ENCODE measurements around the gene TMEM33.
"Not testable (repeated sequence)": the region's sequence is repeated elsewhere in the genome, so short reads cannot be mapped to it uniquely, and the experiment has no call there.

The TMEM33 gene

DNA sequence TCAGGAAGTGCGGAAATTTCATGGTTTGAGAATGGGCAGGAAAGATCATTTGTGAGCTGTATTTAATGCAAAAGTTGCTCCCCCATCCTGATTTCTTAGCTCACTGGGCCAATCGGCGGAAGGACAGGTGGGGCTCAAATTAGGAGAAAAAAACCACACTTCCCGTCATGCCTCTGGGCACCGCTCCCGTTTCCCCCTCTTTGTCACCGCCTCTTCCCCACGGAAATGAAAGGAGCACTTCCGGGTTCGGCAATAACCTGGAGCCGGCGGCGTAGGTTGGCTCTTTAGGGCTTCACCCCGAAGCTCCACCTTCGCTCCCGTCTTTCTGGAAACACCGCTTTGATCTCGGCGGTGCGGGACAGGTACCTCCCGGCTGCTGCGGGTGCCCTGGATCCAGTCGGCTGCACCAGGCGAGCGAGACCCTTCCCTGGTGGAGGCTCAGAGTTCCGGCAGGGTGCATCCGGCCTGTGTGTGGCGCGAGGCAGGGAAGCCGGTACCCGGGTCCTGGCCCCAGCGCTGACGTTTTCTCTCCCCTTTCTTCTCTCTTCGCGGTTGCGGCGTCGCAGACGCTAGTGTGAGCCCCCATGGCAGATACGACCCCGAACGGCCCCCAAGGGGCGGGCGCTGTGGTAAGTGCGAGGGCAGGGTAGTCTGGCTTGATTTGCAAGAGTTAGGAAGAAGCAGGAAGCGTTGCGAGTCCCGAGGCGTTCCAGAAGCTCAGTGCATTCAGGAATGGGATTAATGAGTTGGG is at the start of gene TMEM33:
TSS of gene TMEM33 (plus strand) at position 529 of the 751 bp plus-strand sequence. CDS start at position 585, 56 bp downstream.
- peak; percentile 65 for DNase-seq

DNA sequence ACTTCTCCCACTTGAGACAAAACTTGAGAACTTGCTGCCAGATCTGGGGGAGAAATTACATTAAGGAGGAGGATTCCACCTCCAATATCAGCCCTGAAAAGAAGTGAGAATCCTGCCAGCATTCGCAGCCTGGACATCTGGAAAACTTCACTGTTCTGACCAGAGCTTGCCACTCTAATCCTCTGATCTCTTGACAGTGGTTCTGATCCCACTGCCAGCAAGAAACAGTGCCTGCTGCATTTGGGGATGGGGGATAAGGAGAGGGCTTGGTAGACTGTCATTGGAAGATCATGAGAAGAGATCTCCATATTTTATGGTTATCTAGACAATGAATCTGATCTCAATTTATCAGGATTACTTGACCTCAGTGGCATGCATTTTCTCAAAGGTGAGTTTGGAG is 49.8 kb upstream of the TMEM33 start:
- no peak for DNase-seq

DNA sequence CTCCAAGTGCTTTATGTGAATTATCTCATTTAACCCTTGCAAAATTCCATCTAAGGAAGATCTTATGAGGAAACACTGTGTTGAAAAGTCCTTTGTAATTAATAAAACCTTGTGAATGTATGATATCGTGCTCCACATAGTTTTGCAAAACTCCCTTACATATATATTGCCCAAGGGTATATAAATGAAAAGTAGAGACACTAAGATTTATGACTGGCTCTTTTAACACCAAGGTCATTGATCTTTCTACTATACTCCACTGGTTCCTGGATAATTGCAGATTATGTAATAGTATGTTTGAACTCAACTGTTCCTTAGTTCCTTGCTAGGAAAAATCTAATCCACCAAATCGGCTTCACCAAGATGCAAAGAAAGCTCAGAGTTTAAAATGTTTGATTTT is 48.0 kb upstream of the TMEM33 start:
- DNase-seq: no peak

- no peak for DNase-seq
Measured at GRCh38 chr4:41887821-41888686, 47.2 kb upstream of the TMEM33 start.

- DNase-seq: no peak
Measured at GRCh38 chr4:41888687-41889074, 46.5 kb upstream of the TMEM33 start.

DNA sequence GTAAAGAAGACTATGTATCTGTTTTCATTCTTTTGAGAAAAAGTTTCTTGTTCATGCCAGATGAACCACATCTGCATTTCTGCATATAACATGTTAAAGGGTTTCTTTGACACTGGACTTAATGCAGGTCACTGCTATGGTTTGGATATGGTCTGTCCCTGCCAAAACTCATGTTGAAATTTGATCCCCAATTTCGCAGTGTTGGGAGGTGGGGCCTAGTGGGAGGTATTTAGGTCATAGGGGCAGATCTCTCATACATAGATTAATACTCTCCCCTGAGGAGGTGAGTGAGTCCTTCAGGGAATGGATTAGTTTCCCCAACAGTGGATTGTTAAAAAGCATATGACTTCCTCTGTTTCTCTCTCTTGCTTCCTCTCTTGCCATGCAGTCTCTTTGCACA is 45.9 kb upstream of the TMEM33 start:
- no peak for DNase-seq

- DNase-seq: no peak
Measured at GRCh38 chr4:41890085-41890484, 45.1 kb upstream of the TMEM33 start.

GRCh38 chr4:41896648-41897047 is 38.6 kb upstream of the TMEM33 start:
- no peak for DNase-seq

- no peak for DNase-seq
Measured at GRCh38 chr4:41897698-41898097, 37.5 kb upstream of the TMEM33 start.

GRCh38 chr4:41909136-41909535 is 26.1 kb upstream of the TMEM33 start:
- not testable (repeated sequence) for DNase-seq

DNA sequence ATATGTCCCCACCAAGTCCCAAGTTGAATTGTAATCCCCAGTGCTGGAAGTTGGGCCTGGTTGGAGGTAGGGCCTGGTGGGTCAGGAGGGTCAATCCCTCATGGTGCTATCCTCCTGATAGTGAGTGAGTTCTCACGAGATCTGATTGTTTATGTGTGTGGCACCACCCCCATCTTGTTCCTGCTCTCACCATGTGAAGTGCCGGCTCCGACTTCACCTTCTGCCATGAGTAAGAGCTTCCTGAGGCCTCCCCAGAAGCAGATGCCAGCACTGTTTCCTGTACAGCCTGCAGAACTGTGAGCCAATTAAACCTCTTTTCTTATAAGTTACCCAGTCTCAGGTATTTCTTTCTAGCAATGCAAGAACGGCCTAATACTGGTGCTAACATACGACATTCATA is 22.7 kb upstream of the TMEM33 start:
- DNase-seq: no peak

DNA sequence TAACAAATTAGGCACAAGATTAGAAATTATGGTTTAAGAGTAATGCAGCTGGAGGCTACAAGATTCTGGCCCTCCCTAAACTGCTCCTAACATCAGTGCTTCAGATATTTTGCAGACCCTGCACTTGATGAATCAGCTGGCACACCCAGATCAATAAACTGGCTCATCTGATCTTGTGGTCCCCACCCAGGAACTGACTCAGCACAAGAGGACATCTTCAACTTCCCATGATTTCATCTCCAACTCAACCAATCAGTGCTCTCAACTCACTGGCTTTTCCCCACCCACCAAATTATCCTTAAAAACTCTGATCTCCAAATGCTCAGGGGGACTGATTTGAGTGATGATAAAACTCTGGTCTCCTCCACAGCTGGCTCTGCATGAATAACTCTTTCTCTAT is 21.7 kb upstream of the TMEM33 start:
- no peak for DNase-seq

DNA sequence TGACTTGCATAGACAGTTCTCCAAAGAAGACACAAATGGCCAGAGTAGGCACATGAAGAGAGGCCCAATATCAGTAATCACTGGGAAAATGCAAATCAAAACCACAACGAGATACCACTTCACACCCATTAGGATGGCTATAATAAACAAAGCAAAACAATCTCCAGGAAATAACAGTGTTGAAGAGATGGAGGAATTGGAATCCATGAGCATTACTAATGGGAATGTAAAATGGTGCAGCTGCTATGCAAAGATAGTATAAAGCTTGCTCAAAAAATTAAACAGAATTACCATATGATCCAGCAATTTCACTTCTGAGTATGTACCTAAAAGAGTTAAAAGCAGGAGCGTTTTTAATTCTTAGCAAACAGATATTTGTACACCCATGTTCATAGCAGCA is 17.0 kb upstream of the TMEM33 start:
- DNase-seq: no peak

DNA sequence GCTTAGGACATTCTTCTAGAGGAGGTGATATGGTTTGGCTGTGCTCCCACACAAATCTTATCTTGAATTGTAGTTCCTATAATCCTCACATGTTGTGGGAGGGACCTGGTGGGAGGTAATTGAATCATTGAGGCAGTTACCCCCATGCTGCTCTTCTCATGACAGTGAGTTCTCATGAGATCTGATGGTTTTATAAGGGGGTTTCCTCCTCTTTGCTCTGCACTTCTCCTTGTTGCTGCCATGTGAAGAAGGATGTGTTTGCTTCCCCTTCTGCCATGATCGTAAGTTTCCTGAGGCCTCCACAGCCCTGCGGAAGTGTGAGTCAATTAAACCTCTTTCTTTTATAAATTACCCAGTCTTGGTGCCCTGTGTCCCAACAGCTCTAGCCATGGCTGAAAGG is 14.8 kb upstream of the TMEM33 start:
- not testable (repeated sequence) for DNase-seq

GRCh38 chr4:41921476-41921875 is 13.8 kb upstream of the TMEM33 start:
- DNase-seq: no peak

- no peak for DNase-seq
Measured at GRCh38 chr4:41927796-41928499, 7.3 kb upstream of the TMEM33 start.

GRCh38 chr4:41930139-41930831 is 4.9 kb upstream of the TMEM33 start:
- DNase-seq: no peak

GRCh38 chr4:41932988-41933387 is 2.2 kb upstream of the TMEM33 start:
- no peak for DNase-seq

GRCh38 chr4:41933997-41934503 is 1.2 kb upstream of the TMEM33 start:
- no peak for DNase-seq

DNA sequence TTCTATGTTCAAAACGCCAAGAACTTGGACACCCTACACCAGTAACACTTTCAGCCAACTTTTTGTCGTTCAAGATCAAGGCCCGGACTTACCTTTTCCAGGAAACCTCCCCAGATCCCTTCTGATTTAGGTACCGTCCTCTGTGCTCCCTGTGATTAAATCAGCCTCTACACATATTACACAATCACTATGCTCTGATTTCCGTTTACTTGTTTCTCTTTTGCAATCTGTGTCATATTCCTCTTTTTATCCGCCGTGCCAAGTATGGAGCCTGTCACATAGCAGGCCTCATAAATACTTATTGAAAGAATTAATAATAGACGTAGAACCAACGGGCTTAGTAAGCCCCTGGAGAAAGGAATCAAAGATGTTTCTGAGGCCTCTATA is 722 bp upstream of the TMEM33 start:
- DNase-seq: no peak

DNA sequence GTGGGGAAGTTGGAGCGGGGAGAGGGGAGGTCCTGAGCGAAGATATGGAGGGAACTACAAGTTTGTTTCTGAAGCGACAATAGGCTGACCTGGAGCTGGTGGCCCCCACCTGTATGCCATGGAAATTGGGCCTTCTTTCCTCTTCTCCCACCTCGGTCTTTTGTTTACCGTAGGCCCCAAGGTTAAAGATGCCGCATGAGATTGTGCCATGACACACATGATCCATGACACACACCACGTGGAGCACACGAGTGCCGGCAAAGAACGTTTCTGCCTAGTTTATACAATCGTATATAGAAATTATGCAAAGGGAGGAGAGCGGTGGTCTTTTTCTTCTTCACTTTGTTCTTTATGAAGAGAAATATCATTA is 408 bp downstream of the TMEM33 start:
- no peak for DNase-seq

GRCh38 chr4:41939016-41939626 is 3.9 kb downstream of the TMEM33 start:
- DNase-seq: no peak
